DND-41 (cell line): ENCODE measurements around the gene OXT.

ENCODE experiments used
- ATAC-seq: fragments of 200-7000 bp; cut with Tn5 transposase; 3 replicates; pipeline ENCODE4 v1.9.1; 2021; ENCODE audit warnings: low read depth; ENCODE audit not compliant: insufficient read depth
- DNase-seq: peaks from one replicate; pipeline ENCODE4 v3.0.0-alpha.2; 2020
- H2AFZ ChIP-seq: 2 replicates; pipeline ENCODE4 v1.6.0; 2012; ENCODE audit warnings: low read depth, low read length
- H3K27ac ChIP-seq: 2 replicates; pipeline ENCODE4 v1.5.1; 2012; ENCODE audit warnings: low read length, inconsistent platforms
- H3K27me3 ChIP-seq: fragments of 200-600 bp; sonication (generic); 2 replicates; pipeline ENCODE4 v1.6.0; 2012; ENCODE audit warnings: low read length, mild to moderate bottlenecking, inconsistent platforms; ENCODE audit not compliant: insufficient read depth, poor library complexity
- H3K36me3 ChIP-seq: 2 replicates; pipeline ENCODE4 v1.5.1; 2012; ENCODE audit warnings: low read length, inconsistent platforms; ENCODE audit not compliant: insufficient read depth
- H3K4me1 ChIP-seq: 2 replicates; pipeline ENCODE4 v1.5.1; 2012; ENCODE audit warnings: mild to moderate bottlenecking, low read length; ENCODE audit not compliant: insufficient read depth
- H3K4me2 ChIP-seq: 2 replicates; pipeline ENCODE4 v1.6.0; 2012; ENCODE audit warnings: mild to moderate bottlenecking, moderate library complexity, low read length, inconsistent platforms; ENCODE audit not compliant: insufficient read depth
- H3K4me3 ChIP-seq, 2 experiments: fragments of 200-600 bp in 1 of 2; shearing (Covaris generic) in 1 of 2; 2 replicates each; pipeline ENCODE4 v1.5.1; 2012 to 2016; ENCODE audit warnings: inconsistent platforms in 2 of 2, low read length in 2 of 2, mild to moderate bottlenecking in 2 of 2, low read depth in 1 of 2, moderate library complexity in 1 of 2
- H3K79me2 ChIP-seq: 2 replicates; pipeline ENCODE4 v1.6.0; 2012; ENCODE audit warnings: low read length, inconsistent platforms; ENCODE audit not compliant: insufficient read depth
- H3K9ac ChIP-seq: 2 replicates; pipeline ENCODE4 v1.6.0; 2012; ENCODE audit warnings: low read depth, mild to moderate bottlenecking, inconsistent platforms, low read length, moderate library complexity
- H3K9me3 ChIP-seq: 2 replicates; pipeline ENCODE4 v1.5.1; 2012; ENCODE audit warnings: low read length, moderate library complexity, mild to moderate bottlenecking, inconsistent platforms; ENCODE audit not compliant: insufficient read depth, severe bottlenecking
- H4K20me1 ChIP-seq: 2 replicates; pipeline ENCODE4 v1.6.0; 2012; ENCODE audit warnings: low read length; ENCODE audit not compliant: insufficient read depth
- EZH2 ChIP-seq: IDR thresholded peaks from 3 replicates; pipeline ENCODE4 v1.6.1; 2012; ENCODE audit warnings: borderline replicate concordance, low read depth, mild to moderate bottlenecking, moderate library complexity, low read length, inconsistent platforms; ENCODE audit not compliant: severe bottlenecking
- TF ChIP-seq, protein P1 (sequence below): IDR thresholded peaks from 2 replicates; pipeline ENCODE4 v1.5.1; 2012; ENCODE audit warnings: borderline replicate concordance, low read length, moderate library complexity, mild to moderate bottlenecking; ENCODE audit not compliant: poor library complexity, severe bottlenecking; ENCODE audit errors: extremely low read depth

OXT gene

GRCh38 chr20:3088031-3088430 lies 16.6 kb downstream of the OXT start:
- Histone ChIP-seq H3K4me3 (no peak overlapping the region), H3K9me3 (no peaks in the 10 kb centered on the region), H3K4me1 (peaks cover 20% of the 10 kb centered on the region), H3K36me3 (no peaks in the 10 kb centered on the region), H3K27me3 (no peaks in the 10 kb centered on the region), H2AFZ (no peak overlapping the region), H3K9ac (no peak overlapping the region), H3K4me2 (no peak overlapping the region), H3K79me2 (no peaks in the 10 kb centered on the region), H3K27ac (no peak overlapping the region), H4K20me1 (no peaks in the 10 kb centered on the region; the same call in 1 of the 2 replicates)
- TF ChIP-seq, protein P1, sequence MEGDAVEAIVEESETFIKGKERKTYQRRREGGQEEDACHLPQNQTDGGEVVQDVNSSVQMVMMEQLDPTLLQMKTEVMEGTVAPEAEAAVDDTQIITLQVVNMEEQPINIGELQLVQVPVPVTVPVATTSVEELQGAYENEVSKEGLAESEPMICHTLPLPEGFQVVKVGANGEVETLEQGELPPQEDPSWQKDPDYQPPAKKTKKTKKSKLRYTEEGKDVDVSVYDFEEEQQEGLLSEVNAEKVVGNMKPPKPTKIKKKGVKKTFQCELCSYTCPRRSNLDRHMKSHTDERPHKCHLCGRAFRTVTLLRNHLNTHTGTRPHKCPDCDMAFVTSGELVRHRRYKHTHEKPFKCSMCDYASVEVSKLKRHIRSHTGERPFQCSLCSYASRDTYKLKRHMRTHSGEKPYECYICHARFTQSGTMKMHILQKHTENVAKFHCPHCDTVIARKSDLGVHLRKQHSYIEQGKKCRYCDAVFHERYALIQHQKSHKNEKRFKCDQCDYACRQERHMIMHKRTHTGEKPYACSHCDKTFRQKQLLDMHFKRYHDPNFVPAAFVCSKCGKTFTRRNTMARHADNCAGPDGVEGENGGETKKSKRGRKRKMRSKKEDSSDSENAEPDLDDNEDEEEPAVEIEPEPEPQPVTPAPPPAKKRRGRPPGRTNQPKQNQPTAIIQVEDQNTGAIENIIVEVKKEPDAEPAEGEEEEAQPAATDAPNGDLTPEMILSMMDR, result no peak
- TF ChIP-seq EZH2, result no peak
- no peak for ATAC-seq
- DNase-seq, result no peak

- TF ChIP-seq EZH2, result no peak
- TF ChIP-seq, protein P1, result no peak
- peak; percentile 84 for ATAC-seq
Observed at GRCh38 chr20:3090565-3090964, 19.1 kb downstream of the OXT start.

GRCh38 chr20:3092611-3093379 lies 21.4 kb downstream of the OXT start:
- no peak overlapping the region for H2AFZ ChIP-seq
- ATAC-seq (no peak), DNase-seq (no peak)
- no peak overlapping the region for H3K4me2 ChIP-seq
- H3K36me3 ChIP-seq, result no peaks in the 10 kb centered on the region
- no peaks in the 10 kb centered on the region for H3K9me3 ChIP-seq
- no peak overlapping the region for H3K9ac ChIP-seq
- H4K20me1 ChIP-seq, result no peaks in the 10 kb centered on the region
- H3K4me1 ChIP-seq, result peaks cover 20% of the 10 kb centered on the region
- no peaks in the 10 kb centered on the region for H3K79me2 ChIP-seq
- TF ChIP-seq, protein P1, result no peak
- TF ChIP-seq EZH2, result no peak
- no peak overlapping the region for H3K4me3 ChIP-seq
- no peak overlapping the region for H3K27ac ChIP-seq
- H3K27me3 ChIP-seq, result no peaks in the 10 kb centered on the region

More at GRCh38 chr20:3090565-3090964, 19.1 kb downstream of the OXT start:
- Histone ChIP-seq H4K20me1 (no peaks in the 10 kb centered on the region), H3K36me3 (no peaks in the 10 kb centered on the region), H3K9ac (no peak overlapping the region), H3K4me1 (peaks cover 20% of the 10 kb centered on the region), H3K9me3 (no peaks in the 10 kb centered on the region), H3K4me2 (no peak overlapping the region), H3K27ac (no peak overlapping the region), H2AFZ (no peak overlapping the region), H3K27me3 (no peaks in the 10 kb centered on the region), H3K4me3 (no peak overlapping the region), H3K79me2 (no peaks in the 10 kb centered on the region)
- peak; percentile 32 for DNase-seq
